GM21619 (cell line): ENCODE results near the gene HEXD.
"Not testable (repeated sequence)": the region's sequence is repeated elsewhere in the genome, so short reads cannot be mapped to it uniquely, and the experiment has no call there.

Experiments used
- ATAC-seq: cut with Tn5 transposase; IDR thresholded peaks from one replicate; pipeline ENCODE4 v1.9.1; 2021; ENCODE audit not compliant: unreplicated experiment

HEXD gene

GRCh38 chr17:82382220-82382932, 35.8 kb upstream of the HEXD start:
- not testable (repeated sequence) for ATAC-seq

GRCh38 chr17:82382933-82383255, 35.3 kb upstream of the HEXD start:
- ATAC-seq: no peak

GRCh38 chr17:82383411-82383810, 34.7 kb upstream of the HEXD start:
- no peak for ATAC-seq

GRCh38 chr17:82384051-82384729, 34.0 kb upstream of the HEXD start:
- no peak for ATAC-seq

GRCh38 chr17:82384730-82385481, 33.2 kb upstream of the HEXD start:
- no peak for ATAC-seq

- no peak for ATAC-seq
These were observed 32.4 kb upstream of the HEXD start for GRCh38 chr17:82385559-82386254.

- no peak for ATAC-seq
These were observed 31.8 kb upstream of the HEXD start for GRCh38 chr17:82386255-82386831.

- ATAC-seq: no peak
These were observed 31.1 kb upstream of the HEXD start for GRCh38 chr17:82386881-82387704.

GRCh38 chr17:82387705-82388106, 30.4 kb upstream of the HEXD start:
- ATAC-seq: no peak

GRCh38 chr17:82388223-82388921, 29.8 kb upstream of the HEXD start:
- no peak for ATAC-seq

GRCh38 chr17:82388922-82389283, 29.2 kb upstream of the HEXD start:
- ATAC-seq: no peak

GRCh38 chr17:82389379-82389778, 28.8 kb upstream of the HEXD start:
- no peak for ATAC-seq

GRCh38 chr17:82390015-82390859, 27.9 kb upstream of the HEXD start:
- ATAC-seq: no peak

GRCh38 chr17:82390860-82391435, 27.2 kb upstream of the HEXD start:
- no peak for ATAC-seq

GRCh38 chr17:82391496-82392066, 26.6 kb upstream of the HEXD start:
- no peak for ATAC-seq

- ATAC-seq: no peak
These were observed 25.8 kb upstream of the HEXD start for GRCh38 chr17:82392209-82392920.

GRCh38 chr17:82392941-82393340, 25.2 kb upstream of the HEXD start:
- no peak for ATAC-seq

- no peak for ATAC-seq
These were observed 23.9 kb upstream of the HEXD start for GRCh38 chr17:82394278-82394677.
